Liver (tissue), 9 donors: Measurements from ENCODE around the gene RHEB. TPM values are rescaled to one million over a fixed set of nuclear protein-coding genes. Genes with fewer than 3 reads are reported as not detected.

Experiments used
- DNase-seq: peaks from one replicate; pipeline ENCODE4 v3.0.0-alpha.2; 2017; ENCODE audit warnings: low spot score
- H3K27ac ChIP-seq, 2 donors: one replicate each; pipeline ENCODE4 v1.7.0; 2013; ENCODE audit warnings: inconsistent platforms in 2 of 2, low read length in 2 of 2, control low read depth in 1 of 2, low read depth in 1 of 2, mild to moderate bottlenecking in 1 of 2
- H3K27me3 ChIP-seq, 4 donors: one replicate each; pipeline versions ENCODE4 v1.6.1 to v1.7.0; 2013; ENCODE audit warnings: low read length in 3 of 4, inconsistent platforms in 1 of 4, mild to moderate bottlenecking in 1 of 4, moderate library complexity in 1 of 4; ENCODE audit not compliant: control insufficient read depth in 4 of 4, insufficient read depth in 4 of 4
- H3K36me3 ChIP-seq, 4 donors: one replicate each; pipeline versions ENCODE4 v1.6.1 to v1.7.0; 2013; ENCODE audit warnings: low read length in 3 of 4, mild to moderate bottlenecking in 3 of 4, low read depth in 1 of 4, moderate library complexity in 1 of 4; ENCODE audit not compliant: control insufficient read depth in 4 of 4, insufficient read depth in 3 of 4
- H3K4me1 ChIP-seq, 4 donors: one replicate each; pipeline versions ENCODE4 v1.6.1 to v1.7.0; 2013; ENCODE audit warnings: low read length in 3 of 4, mild to moderate bottlenecking in 3 of 4, moderate library complexity in 1 of 4; ENCODE audit not compliant: control insufficient read depth in 4 of 4, insufficient read depth in 4 of 4
- H3K4me3 ChIP-seq, 3 donors: one replicate each; pipeline versions ENCODE4 v1.6.1 to v1.7.0; 2013; ENCODE audit warnings: low read length in 3 of 3, control low read depth in 1 of 3, low read depth in 1 of 3, mild to moderate bottlenecking in 1 of 3
- H3K9ac ChIP-seq, 2 donors: one replicate each; pipeline ENCODE4 v1.7.0; 2013; ENCODE audit warnings: low read length in 2 of 2, mild to moderate bottlenecking in 2 of 2, moderate library complexity in 2 of 2, control low read depth in 1 of 2, low read depth in 1 of 2
- H3K9me3 ChIP-seq, 4 donors: one replicate each; pipeline versions ENCODE4 v1.6.1 to v1.7.0; 2013; ENCODE audit warnings: low read length in 3 of 4; ENCODE audit not compliant: control insufficient read depth in 4 of 4
- EGR1 ChIP-seq, 2 donors: IDR thresholded peaks; 2 replicates each; pipeline ENCODE4 v1.6.1; 2016 to 2018; ENCODE audit warnings: antibody characterized with exemption in 2 of 2, low read depth in 2 of 2
- FOXA1 ChIP-seq: IDR thresholded peaks from 2 replicates; pipeline ENCODE4 v1.6.1; 2016; ENCODE audit warnings: antibody characterized with exemption
- FOXA2 ChIP-seq: IDR thresholded peaks from 2 replicates; pipeline ENCODE4 v1.6.1; 2016; ENCODE audit warnings: antibody characterized with exemption
- GABPA ChIP-seq, 2 donors: IDR thresholded peaks in 1 of 2; conservative IDR thresholded peaks in 1 of 2; 2 replicates each; pipeline ENCODE4 v1.6.1; 2016; ENCODE audit warnings: antibody characterized with exemption in 2 of 2, mild to moderate bottlenecking in 1 of 2, moderate library complexity in 1 of 2
- HNF4A ChIP-seq, 2 donors: conservative IDR thresholded peaks; 2 replicates each; pipeline ENCODE4 v1.6.1; 2016; ENCODE audit warnings: antibody characterized with exemption in 2 of 2, mild to moderate bottlenecking in 2 of 2
- HNF4G ChIP-seq: IDR thresholded peaks from 2 replicates; pipeline ENCODE4 v1.6.1; 2016; ENCODE audit warnings: antibody characterized with exemption
- JUND ChIP-seq, 2 donors: IDR thresholded peaks; 2 replicates each; pipeline ENCODE4 v1.6.1; 2016; ENCODE audit warnings: antibody characterized with exemption in 2 of 2
- NR2F2 ChIP-seq: IDR thresholded peaks from 2 replicates; pipeline ENCODE4 v1.6.1; 2016; ENCODE audit warnings: antibody characterized with exemption
- RAD21 ChIP-seq, 2 donors: IDR thresholded peaks; 2 replicates each; pipeline ENCODE4 v1.6.1; 2016; ENCODE audit warnings: antibody characterized with exemption in 2 of 2, mild to moderate bottlenecking in 2 of 2
- RXRA ChIP-seq, 2 donors: IDR thresholded peaks; 2 replicates each; pipeline ENCODE4 v1.6.1; 2017 to 2018; ENCODE audit warnings: antibody characterized with exemption in 2 of 2, mild to moderate bottlenecking in 1 of 2
- SP1 ChIP-seq: IDR thresholded peaks from 2 replicates; pipeline ENCODE4 v1.6.1; 2018; ENCODE audit warnings: antibody characterized with exemption, mild to moderate bottlenecking
- TAF1 ChIP-seq: conservative IDR thresholded peaks from 2 replicates; pipeline ENCODE4 v1.6.1; 2016; ENCODE audit warnings: antibody characterized with exemption, mild to moderate bottlenecking
- YY1 ChIP-seq: IDR thresholded peaks from 2 replicates; pipeline ENCODE4 v1.6.1; 2016; ENCODE audit warnings: antibody characterized with exemption, mild to moderate bottlenecking
- WGBS: extraction: QIAGEN DNeasy Blood & Tissue Kit; methylation state at CpG from one replicate; pipeline ENCODE4 v1.1.7; 2013; 5-methylcytosine and 5-hydroxymethylcytosine counted together
- polyA plus RNA-seq, 2 donors: library from polyadenylated mRNA; stranded (reverse) in 1 of 2; unstranded in 1 of 2; fragments of 200-250 nt in 1 of 2; fragments of >200 nt in 1 of 2; fragmentation: Nextera tagmentation in 1 of 2; extraction: Ambion mirVana in 1 of 2; gene quantifications; one replicate each; pipeline versions ENCODE4 v1.2.1 to v1.2.3, GENCODE V29; 2013 to 2015
- total RNA-seq, 2 donors: library from RNA; depleted of rRNA; stranded (reverse); fragments of >200 nt; gene quantifications; one replicate each; pipeline ENCODE4 v1.2.3, GENCODE V29; 2014
- TF ChIP-seq, protein P1 (sequence below): IDR thresholded peaks from 2 replicates; pipeline ENCODE4 v1.6.1; 2016; ENCODE audit warnings: antibody characterized with exemption
- TF ChIP-seq, protein P2 (sequence below): IDR thresholded peaks from 2 replicates; pipeline ENCODE4 v1.6.1; 2016; ENCODE audit warnings: antibody characterized with exemption
- TF ChIP-seq, protein P3 (sequence below): fragments of 150-350 bp; IDR thresholded peaks from 2 replicates; pipeline ENCODE4 v1.5.1; 2017; ENCODE audit warnings: improper control_type of control experiment, low read depth, low read length; ENCODE audit not compliant: missing input control
- TF ChIP-seq, protein P4 (sequence below): IDR thresholded peaks from 2 replicates; pipeline ENCODE4 v1.6.1; 2016; ENCODE audit warnings: antibody characterized with exemption
- TF ChIP-seq, protein P5 (sequence below): IDR thresholded peaks from 2 replicates; pipeline ENCODE4 v1.6.1; 2016; ENCODE audit warnings: antibody characterized with exemption, mild to moderate bottlenecking
- donor health status: healthy.
- donor health status: healthy.
- donor health status: healthy.
- donor health status: healthy.
- donor health status: healthy.

The RHEB gene
- total and polyA plus RNA-seq, 4 donors: 29.5 to 59.0 (median 36.5) TPM

DNA sequence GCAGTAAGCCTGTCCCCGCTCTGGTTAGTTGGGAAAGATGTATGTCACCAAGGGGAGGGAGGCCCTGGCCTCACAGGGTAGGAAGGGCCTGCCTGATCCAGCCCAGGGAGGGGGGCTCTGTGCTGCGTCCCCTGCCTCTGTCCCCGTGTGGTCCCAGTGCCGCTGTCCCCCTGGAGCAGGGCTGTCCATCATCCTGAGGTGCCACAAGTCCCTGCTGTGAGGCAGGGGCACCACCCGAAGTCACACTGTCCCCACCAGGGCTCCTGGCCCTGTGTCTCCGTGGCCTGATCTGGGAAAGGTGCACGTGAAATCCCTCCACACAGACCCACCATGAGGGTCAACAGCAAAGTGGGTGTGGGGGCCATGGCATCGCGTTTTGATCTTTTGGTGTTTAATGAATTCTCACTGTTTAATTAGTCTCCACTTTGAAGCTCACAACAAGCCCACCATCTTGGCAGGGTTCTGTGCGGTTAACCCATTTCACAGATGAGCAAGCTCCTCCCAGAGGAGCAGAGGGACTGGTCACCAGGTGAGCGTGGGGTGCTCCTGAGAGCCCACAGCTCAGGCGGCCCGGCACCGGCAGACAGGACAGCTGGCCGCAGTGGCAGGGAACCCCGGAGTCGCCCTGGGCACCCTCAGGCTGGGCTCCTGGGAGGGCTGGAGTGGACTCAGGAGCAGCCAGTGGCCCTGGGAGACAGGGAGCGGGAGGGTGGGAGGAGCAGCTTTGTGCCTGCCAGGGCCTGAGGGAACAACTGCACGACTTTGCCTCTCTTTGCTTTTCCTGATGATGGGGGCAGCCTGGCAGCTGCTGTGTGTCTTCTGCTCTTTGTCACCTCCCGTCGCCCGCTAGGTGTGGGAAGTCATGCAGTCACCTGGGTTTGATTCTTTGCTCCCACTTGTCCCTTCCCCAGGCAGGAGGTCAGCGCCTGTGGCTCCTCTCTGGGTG lies 67.8 kb downstream of the RHEB start:
- no peaks in the 10 kb centered on the region for H3K36me3 ChIP-seq
- H3K4me3 ChIP-seq: no peak overlapping the region
- peaks cover 0 to 2% (median 0%) of the 10 kb centered on the region in 4 donors for H3K4me1 ChIP-seq
- H3K9me3 ChIP-seq: no peaks in the 10 kb centered on the region
- no peak overlapping the region for H3K27ac ChIP-seq
- TF ChIP-seq GABPA (IDR thresholded peaks at IDR 0.05 in 1 of 2, conservative IDR thresholded peaks at IDR 0.05 in 1 of 2) (no peak), RXRA (IDR thresholded peaks at IDR 0.05) (no peak), JUND (IDR thresholded peaks at IDR 0.05) (no peak), YY1 (no peak), EGR1 (IDR thresholded peaks at IDR 0.05; ENCODE audit: low read depth in 2 of 2) (no peak), FOXA2 (no peak), RAD21 (IDR thresholded peaks at IDR 0.05) (no peak), NR2F2 (no peak), HNF4G (no peak), SP1 (no peak), FOXA1 (no peak), TAF1 (no peak), HNF4A (conservative IDR thresholded peaks at IDR 0.05) (no peak)
- TF ChIP-seq, protein P1, sequence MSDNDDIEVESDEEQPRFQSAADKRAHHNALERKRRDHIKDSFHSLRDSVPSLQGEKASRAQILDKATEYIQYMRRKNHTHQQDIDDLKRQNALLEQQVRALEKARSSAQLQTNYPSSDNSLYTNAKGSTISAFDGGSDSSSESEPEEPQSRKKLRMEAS: no peak
- TF ChIP-seq, protein P2, sequence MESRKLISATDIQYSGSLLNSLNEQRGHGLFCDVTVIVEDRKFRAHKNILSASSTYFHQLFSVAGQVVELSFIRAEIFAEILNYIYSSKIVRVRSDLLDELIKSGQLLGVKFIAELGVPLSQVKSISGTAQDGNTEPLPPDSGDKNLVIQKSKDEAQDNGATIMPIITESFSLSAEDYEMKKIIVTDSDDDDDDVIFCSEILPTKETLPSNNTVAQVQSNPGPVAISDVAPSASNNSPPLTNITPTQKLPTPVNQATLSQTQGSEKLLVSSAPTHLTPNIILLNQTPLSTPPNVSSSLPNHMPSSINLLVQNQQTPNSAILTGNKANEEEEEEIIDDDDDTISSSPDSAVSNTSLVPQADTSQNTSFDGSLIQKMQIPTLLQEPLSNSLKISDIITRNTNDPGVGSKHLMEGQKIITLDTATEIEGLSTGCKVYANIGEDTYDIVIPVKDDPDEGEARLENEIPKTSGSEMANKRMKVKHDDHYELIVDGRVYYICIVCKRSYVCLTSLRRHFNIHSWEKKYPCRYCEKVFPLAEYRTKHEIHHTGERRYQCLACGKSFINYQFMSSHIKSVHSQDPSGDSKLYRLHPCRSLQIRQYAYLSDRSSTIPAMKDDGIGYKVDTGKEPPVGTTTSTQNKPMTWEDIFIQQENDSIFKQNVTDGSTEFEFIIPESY: no peak
- TF ChIP-seq, protein P3, sequence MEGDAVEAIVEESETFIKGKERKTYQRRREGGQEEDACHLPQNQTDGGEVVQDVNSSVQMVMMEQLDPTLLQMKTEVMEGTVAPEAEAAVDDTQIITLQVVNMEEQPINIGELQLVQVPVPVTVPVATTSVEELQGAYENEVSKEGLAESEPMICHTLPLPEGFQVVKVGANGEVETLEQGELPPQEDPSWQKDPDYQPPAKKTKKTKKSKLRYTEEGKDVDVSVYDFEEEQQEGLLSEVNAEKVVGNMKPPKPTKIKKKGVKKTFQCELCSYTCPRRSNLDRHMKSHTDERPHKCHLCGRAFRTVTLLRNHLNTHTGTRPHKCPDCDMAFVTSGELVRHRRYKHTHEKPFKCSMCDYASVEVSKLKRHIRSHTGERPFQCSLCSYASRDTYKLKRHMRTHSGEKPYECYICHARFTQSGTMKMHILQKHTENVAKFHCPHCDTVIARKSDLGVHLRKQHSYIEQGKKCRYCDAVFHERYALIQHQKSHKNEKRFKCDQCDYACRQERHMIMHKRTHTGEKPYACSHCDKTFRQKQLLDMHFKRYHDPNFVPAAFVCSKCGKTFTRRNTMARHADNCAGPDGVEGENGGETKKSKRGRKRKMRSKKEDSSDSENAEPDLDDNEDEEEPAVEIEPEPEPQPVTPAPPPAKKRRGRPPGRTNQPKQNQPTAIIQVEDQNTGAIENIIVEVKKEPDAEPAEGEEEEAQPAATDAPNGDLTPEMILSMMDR: no peak
- TF ChIP-seq, protein P4, sequence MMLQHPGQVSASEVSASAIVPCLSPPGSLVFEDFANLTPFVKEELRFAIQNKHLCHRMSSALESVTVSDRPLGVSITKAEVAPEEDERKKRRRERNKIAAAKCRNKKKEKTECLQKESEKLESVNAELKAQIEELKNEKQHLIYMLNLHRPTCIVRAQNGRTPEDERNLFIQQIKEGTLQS: no peak
- TF ChIP-seq, protein P5, sequence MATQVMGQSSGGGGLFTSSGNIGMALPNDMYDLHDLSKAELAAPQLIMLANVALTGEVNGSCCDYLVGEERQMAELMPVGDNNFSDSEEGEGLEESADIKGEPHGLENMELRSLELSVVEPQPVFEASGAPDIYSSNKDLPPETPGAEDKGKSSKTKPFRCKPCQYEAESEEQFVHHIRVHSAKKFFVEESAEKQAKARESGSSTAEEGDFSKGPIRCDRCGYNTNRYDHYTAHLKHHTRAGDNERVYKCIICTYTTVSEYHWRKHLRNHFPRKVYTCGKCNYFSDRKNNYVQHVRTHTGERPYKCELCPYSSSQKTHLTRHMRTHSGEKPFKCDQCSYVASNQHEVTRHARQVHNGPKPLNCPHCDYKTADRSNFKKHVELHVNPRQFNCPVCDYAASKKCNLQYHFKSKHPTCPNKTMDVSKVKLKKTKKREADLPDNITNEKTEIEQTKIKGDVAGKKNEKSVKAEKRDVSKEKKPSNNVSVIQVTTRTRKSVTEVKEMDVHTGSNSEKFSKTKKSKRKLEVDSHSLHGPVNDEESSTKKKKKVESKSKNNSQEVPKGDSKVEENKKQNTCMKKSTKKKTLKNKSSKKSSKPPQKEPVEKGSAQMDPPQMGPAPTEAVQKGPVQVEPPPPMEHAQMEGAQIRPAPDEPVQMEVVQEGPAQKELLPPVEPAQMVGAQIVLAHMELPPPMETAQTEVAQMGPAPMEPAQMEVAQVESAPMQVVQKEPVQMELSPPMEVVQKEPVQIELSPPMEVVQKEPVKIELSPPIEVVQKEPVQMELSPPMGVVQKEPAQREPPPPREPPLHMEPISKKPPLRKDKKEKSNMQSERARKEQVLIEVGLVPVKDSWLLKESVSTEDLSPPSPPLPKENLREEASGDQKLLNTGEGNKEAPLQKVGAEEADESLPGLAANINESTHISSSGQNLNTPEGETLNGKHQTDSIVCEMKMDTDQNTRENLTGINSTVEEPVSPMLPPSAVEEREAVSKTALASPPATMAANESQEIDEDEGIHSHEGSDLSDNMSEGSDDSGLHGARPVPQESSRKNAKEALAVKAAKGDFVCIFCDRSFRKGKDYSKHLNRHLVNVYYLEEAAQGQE: no peak
- DNase-seq: no peak
- no peak overlapping the region for H3K9ac ChIP-seq
- 86% methylated on average over 23 of the region's 23 CpGs for WGBS
- no peaks in the 10 kb centered on the region for H3K27me3 ChIP-seq
